HepG2 (cell line): Measurements from ENCODE around the gene TECPR1. TPM values are rescaled to one million over a fixed set of nuclear protein-coding genes. Genes with fewer than 3 reads are reported as not detected.

ENCODE experiments used
- AGO1 ChIP-seq: fragments of 200-400 bp; formaldehyde crosslinking; IDR thresholded peaks from 2 replicates; pipeline ENCODE4 v1.6.1; 2017; ENCODE audit warnings: mild to moderate bottlenecking, low read depth, low read length, moderate library complexity; ENCODE audit not compliant: poor library complexity, severe bottlenecking
- ELF3 ChIP-seq: IDR thresholded peaks from 2 replicates; pipeline ENCODE4 v1.6.1; 2016; ENCODE audit warnings: missing genetic modification reagents, missing compliant biosample characterization
- GPN1 ChIP-seq: sonication (generic); formaldehyde crosslinking; IDR thresholded peaks from 2 replicates; pipeline ENCODE4 v1.5.1; 2020; ENCODE audit warnings: missing genetic modification reagents, borderline replicate concordance
- HNF4G ChIP-seq, 2 experiments: sonication (generic) in 1 of 2; formaldehyde crosslinking in 1 of 2; IDR thresholded peaks; 2 replicates each; pipeline versions ENCODE4 v1.4.0 to v1.6.1; 2011 to 2020; ENCODE audit warnings: borderline replicate concordance in 2 of 2, low read depth in 2 of 2, mild to moderate bottlenecking in 2 of 2, low read length in 1 of 2, missing genetic modification reagents in 1 of 2, moderate library complexity in 1 of 2
- JUN ChIP-seq: sonication (generic); formaldehyde crosslinking; IDR thresholded peaks from 2 replicates; pipeline ENCODE4 v1.4.0; 2020; ENCODE audit warnings: mild to moderate bottlenecking, missing genetic modification reagents
- MTA3 ChIP-seq: sonication (generic); formaldehyde crosslinking; IDR thresholded peaks from 2 replicates; pipeline ENCODE4 v1.4.0; 2020; ENCODE audit warnings: missing genetic modification reagents
- MYC ChIP-seq: sonication (generic); formaldehyde crosslinking; IDR thresholded peaks from 2 replicates; pipeline ENCODE4 v1.9.0; 2021; ENCODE audit warnings: missing genetic modification reagents, borderline replicate concordance
- NFE2L1 ChIP-seq: sonication (generic); formaldehyde crosslinking; IDR thresholded peaks from 2 replicates; pipeline ENCODE4 v1.4.0; 2020; ENCODE audit warnings: missing genetic modification reagents, mild to moderate bottlenecking, borderline replicate concordance
- XRCC5 ChIP-seq: fragments of 200-400 bp; formaldehyde crosslinking; optimal IDR thresholded peaks from 2 replicates; pipeline ENCODE3; 2017; ENCODE audit warnings: mild to moderate bottlenecking, low read length
- ZNF180 ChIP-seq: sonication (generic); formaldehyde crosslinking; IDR thresholded peaks from 2 replicates; pipeline ENCODE4 v1.4.0; 2020; ENCODE audit warnings: low read depth, missing genetic modification reagents, borderline replicate concordance
- ZNF790 ChIP-seq: sonication (generic); formaldehyde crosslinking; IDR thresholded peaks from 2 replicates; pipeline ENCODE4 v1.8.0; 2022; ENCODE audit warnings: missing genetic modification reagents, mild to moderate bottlenecking, borderline replicate concordance
- ZNF883 ChIP-seq: sonication (generic); formaldehyde crosslinking; IDR thresholded peaks from 2 replicates; pipeline ENCODE4 v1.5.1; 2020; ENCODE audit warnings: mild to moderate bottlenecking, missing genetic modification reagents; ENCODE audit errors: not compliant biosample characterization
- polyA plus RNA-seq, 8 experiments: library from polyadenylated mRNA; depleted of rRNA in 3 of 8; stranded (reverse) in 7 of 8; unstranded in 1 of 8; fragments of >200 nt; fragmentation: Illumina TruSeq in 4 of 8; extraction: Trizol in 4 of 8; gene quantifications; 2 replicates each; pipeline versions ENCODE4 v1.2.1 to v1.2.3, GENCODE V29; 2011 to 2016; ENCODE audit warnings: low read depth in 4 of 8, missing spikeins in 1 of 8, mixed read lengths in 1 of 8; ENCODE audit not compliant: insufficient read depth in 1 of 8
- total RNA-seq, 5 experiments: library from RNA; depleted of rRNA; stranded (reverse); fragments of >200 nt; fragmentation: Illumina TruSeq; extraction: Trizol; gene quantifications; 2 replicates each; pipeline ENCODE4 v1.2.3, GENCODE V29; 2016; ENCODE audit warnings: low read depth in 1 of 5
- TF ChIP-seq, protein P1 (sequence below): sonication (generic); formaldehyde crosslinking; IDR thresholded peaks from 2 replicates; pipeline ENCODE4 v1.4.0; 2020; ENCODE audit warnings: mild to moderate bottlenecking, missing genetic modification reagents, borderline replicate concordance
- TF ChIP-seq, protein P2 (sequence below): sonication (generic); formaldehyde crosslinking; IDR thresholded peaks from 2 replicates; pipeline ENCODE4 v1.4.0; 2020; ENCODE audit warnings: missing genetic modification reagents
- TF ChIP-seq, protein P3 (sequence below): sonication (generic); formaldehyde crosslinking; IDR thresholded peaks from 2 replicates; pipeline ENCODE4 v1.4.0; 2020; ENCODE audit warnings: missing genetic modification reagents
- TF ChIP-seq, protein P4 (sequence below): sonication (generic); formaldehyde crosslinking; IDR thresholded peaks from 2 replicates; pipeline ENCODE4 v1.4.0; 2020; ENCODE audit warnings: mild to moderate bottlenecking, missing genetic modification reagents

TECPR1 gene
- total and polyA plus RNA-seq, 2 of the 13 experiments (the other 11 are each of a cell fraction or from before 2014, with no cell fraction given), result 2.3 to 6.3 TPM

DNA sequence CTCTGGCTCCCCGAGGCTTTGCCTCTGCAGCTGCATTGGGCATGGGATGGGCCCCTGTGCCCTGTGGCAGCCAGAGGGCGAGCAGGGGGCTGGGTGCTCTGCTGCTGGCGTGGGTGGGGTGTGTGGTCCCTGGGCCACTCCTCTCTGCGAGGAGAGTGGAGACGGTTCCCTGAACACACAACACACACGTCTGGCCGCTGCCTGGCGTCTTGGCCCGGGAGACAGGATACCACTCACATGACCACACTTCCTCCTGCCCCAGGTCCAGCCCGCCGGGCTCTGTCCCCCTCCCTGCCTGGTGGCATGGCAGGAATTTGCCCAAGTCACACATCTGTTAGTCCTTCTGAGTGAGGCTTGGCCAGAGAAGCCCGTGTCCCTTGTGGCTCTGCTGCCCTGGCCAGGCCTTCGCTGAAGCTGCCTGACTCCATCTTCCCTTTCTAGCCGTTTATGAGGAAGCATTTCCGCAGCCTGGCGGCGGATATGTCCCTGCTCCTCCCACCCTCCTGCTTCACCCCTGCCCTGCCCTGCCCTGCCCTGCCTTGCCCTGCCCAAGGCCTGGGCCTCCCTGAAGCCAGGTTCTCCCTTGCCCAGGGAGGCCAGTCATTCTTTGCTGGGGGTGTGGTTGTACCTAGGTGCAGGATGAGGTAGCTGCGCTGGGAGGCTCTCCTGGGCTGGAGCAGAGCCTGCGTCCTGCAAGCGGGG is 32.5 kb upstream of the TECPR1 start (continued):
- no peak for TF ChIP-seq GPN1
- TF ChIP-seq AGO1, result no peak
- TF ChIP-seq XRCC5, result no peak
- TF ChIP-seq, protein P1, sequence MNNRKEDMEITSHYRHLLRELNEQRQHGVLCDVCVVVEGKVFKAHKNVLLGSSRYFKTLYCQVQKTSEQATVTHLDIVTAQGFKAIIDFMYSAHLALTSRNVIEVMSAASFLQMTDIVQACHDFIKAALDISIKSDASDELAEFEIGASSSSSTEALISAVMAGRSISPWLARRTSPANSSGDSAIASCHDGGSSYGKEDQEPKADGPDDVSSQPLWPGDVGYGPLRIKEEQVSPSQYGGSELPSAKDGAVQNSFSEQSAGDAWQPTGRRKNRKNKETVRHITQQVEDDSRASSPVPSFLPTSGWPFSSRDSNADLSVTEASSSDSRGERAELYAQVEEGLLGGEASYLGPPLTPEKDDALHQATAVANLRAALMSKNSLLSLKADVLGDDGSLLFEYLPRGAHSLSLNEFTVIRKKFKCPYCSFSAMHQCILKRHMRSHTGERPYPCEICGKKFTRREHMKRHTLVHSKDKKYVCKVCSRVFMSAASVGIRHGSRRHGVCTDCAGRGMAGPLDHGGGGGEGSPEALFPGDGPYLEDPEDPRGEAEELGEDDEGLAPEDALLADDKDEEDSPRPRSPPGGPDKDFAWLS (CRISPR knock-in tag), result no peak
- TF ChIP-seq ZNF790, result no peak
- TF ChIP-seq ZNF883 (CRISPR knock-in tag), result no peak
- no peak for TF ChIP-seq NFE2L1 (CRISPR knock-in tag)
- no peak for TF ChIP-seq HNF4G (IDR thresholded peaks at IDR 0.05; ENCODE audit: borderline replicate concordance, low read depth, low read length)
- TF ChIP-seq HNF4G (CRISPR knock-in tag; IDR thresholded peaks at IDR 0.05; ENCODE audit: borderline replicate concordance, low read depth), result no peak
- 0 out of 2 replicates have a peak, but pooled peaks have one; percentile 24 for TF ChIP-seq ELF3 (CRISPR knock-in tag)
- TF ChIP-seq JUN (CRISPR knock-in tag), result no peak
- TF ChIP-seq ZNF180 (CRISPR knock-in tag), result no peak
- TF ChIP-seq MTA3 (CRISPR knock-in tag), result no peak
- TF ChIP-seq, protein P2, sequence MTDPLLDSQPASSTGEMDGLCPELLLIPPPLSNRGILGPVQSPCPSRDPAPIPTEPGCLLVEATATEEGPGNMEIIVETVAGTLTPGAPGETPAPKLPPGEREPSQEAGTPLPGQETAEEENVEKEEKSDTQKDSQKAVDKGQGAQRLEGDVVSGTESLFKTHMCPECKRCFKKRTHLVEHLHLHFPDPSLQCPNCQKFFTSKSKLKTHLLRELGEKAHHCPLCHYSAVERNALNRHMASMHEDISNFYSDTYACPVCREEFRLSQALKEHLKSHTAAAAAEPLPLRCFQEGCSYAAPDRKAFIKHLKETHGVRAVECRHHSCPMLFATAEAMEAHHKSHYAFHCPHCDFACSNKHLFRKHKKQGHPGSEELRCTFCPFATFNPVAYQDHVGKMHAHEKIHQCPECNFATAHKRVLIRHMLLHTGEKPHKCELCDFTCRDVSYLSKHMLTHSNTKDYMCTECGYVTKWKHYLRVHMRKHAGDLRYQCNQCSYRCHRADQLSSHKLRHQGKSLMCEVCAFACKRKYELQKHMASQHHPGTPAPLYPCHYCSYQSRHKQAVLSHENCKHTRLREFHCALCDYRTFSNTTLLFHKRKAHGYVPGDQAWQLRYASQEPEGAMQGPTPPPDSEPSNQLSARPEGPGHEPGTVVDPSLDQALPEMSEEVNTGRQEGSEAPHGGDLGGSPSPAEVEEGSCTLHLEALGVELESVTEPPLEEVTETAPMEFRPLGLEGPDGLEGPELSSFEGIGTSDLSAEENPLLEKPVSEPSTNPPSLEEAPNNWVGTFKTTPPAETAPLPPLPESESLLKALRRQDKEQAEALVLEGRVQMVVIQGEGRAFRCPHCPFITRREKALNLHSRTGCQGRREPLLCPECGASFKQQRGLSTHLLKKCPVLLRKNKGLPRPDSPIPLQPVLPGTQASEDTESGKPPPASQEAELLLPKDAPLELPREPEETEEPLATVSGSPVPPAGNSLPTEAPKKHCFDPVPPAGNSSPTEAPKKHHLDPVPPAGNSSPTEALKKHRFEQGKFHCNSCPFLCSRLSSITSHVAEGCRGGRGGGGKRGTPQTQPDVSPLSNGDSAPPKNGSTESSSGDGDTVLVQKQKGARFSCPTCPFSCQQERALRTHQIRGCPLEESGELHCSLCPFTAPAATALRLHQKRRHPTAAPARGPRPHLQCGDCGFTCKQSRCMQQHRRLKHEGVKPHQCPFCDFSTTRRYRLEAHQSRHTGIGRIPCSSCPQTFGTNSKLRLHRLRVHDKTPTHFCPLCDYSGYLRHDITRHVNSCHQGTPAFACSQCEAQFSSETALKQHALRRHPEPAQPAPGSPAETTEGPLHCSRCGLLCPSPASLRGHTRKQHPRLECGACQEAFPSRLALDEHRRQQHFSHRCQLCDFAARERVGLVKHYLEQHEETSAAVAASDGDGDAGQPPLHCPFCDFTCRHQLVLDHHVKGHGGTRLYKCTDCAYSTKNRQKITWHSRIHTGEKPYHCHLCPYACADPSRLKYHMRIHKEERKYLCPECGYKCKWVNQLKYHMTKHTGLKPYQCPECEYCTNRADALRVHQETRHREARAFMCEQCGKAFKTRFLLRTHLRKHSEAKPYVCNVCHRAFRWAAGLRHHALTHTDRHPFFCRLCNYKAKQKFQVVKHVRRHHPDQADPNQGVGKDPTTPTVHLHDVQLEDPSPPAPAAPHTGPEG (CRISPR knock-in tag), result no peak
- no peak for TF ChIP-seq MYC (CRISPR knock-in tag)
- TF ChIP-seq, protein P3, sequence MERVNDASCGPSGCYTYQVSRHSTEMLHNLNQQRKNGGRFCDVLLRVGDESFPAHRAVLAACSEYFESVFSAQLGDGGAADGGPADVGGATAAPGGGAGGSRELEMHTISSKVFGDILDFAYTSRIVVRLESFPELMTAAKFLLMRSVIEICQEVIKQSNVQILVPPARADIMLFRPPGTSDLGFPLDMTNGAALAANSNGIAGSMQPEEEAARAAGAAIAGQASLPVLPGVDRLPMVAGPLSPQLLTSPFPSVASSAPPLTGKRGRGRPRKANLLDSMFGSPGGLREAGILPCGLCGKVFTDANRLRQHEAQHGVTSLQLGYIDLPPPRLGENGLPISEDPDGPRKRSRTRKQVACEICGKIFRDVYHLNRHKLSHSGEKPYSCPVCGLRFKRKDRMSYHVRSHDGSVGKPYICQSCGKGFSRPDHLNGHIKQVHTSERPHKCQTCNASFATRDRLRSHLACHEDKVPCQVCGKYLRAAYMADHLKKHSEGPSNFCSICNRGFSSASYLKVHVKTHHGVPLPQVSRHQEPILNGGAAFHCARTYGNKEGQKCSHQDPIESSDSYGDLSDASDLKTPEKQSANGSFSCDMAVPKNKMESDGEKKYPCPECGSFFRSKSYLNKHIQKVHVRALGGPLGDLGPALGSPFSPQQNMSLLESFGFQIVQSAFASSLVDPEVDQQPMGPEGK (CRISPR knock-in tag), result peak; percentile 62; the same call in 1 of the 2 replicates
- TF ChIP-seq, protein P4, sequence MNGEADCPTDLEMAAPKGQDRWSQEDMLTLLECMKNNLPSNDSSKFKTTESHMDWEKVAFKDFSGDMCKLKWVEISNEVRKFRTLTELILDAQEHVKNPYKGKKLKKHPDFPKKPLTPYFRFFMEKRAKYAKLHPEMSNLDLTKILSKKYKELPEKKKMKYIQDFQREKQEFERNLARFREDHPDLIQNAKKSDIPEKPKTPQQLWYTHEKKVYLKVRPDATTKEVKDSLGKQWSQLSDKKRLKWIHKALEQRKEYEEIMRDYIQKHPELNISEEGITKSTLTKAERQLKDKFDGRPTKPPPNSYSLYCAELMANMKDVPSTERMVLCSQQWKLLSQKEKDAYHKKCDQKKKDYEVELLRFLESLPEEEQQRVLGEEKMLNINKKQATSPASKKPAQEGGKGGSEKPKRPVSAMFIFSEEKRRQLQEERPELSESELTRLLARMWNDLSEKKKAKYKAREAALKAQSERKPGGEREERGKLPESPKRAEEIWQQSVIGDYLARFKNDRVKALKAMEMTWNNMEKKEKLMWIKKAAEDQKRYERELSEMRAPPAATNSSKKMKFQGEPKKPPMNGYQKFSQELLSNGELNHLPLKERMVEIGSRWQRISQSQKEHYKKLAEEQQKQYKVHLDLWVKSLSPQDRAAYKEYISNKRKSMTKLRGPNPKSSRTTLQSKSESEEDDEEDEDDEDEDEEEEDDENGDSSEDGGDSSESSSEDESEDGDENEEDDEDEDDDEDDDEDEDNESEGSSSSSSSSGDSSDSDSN, result 0 out of 2 replicates have a peak, but pooled peaks have one; percentile 27
